ENCODE results near the gene RPS24.

GRCh38 chr10:78019264-78019663, 14.4 kb upstream of the RPS24 start:
- TF ChIP-seq, protein P1, sequence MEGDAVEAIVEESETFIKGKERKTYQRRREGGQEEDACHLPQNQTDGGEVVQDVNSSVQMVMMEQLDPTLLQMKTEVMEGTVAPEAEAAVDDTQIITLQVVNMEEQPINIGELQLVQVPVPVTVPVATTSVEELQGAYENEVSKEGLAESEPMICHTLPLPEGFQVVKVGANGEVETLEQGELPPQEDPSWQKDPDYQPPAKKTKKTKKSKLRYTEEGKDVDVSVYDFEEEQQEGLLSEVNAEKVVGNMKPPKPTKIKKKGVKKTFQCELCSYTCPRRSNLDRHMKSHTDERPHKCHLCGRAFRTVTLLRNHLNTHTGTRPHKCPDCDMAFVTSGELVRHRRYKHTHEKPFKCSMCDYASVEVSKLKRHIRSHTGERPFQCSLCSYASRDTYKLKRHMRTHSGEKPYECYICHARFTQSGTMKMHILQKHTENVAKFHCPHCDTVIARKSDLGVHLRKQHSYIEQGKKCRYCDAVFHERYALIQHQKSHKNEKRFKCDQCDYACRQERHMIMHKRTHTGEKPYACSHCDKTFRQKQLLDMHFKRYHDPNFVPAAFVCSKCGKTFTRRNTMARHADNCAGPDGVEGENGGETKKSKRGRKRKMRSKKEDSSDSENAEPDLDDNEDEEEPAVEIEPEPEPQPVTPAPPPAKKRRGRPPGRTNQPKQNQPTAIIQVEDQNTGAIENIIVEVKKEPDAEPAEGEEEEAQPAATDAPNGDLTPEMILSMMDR (IDR thresholded peaks at IDR 0.05) = no peak
- no peak for TF ChIP-seq POLR2AphosphoS5 (IDR thresholded peaks at IDR 0.05; ENCODE audit: insufficient read depth in 1 of 2, low read depth in 1 of 2)
